HepG2 (cell line): Measurements from ENCODE around the gene CDH1. TPM values are rescaled to one million over a fixed set of nuclear protein-coding genes. Genes with fewer than 3 reads are reported as not detected.

Experiments
- ATF7 ChIP-seq, 2 experiments: fragments of 450-650 bp in 1 of 2; sonication (generic) in 1 of 2; formaldehyde crosslinking in 1 of 2; IDR thresholded peaks; 2 replicates each; pipeline versions ENCODE4 v1.4.0 to v1.6.1; 2016 to 2020; ENCODE audit warnings: antibody characterized with exemption in 1 of 2, mild to moderate bottlenecking in 1 of 2, missing genetic modification reagents in 1 of 2
- CBX5 ChIP-seq: sonication (generic); formaldehyde crosslinking; IDR thresholded peaks from 2 replicates; pipeline ENCODE4 v1.4.0; 2020; ENCODE audit warnings: missing genetic modification reagents, borderline replicate concordance
- GATA4 ChIP-seq: sonication (generic); IDR thresholded peaks from 2 replicates; pipeline ENCODE4 v1.6.1; 2016; ENCODE audit warnings: antibody characterized with exemption, low read depth, borderline replicate concordance
- GATAD2A ChIP-seq: IDR thresholded peaks from 2 replicates; pipeline ENCODE4 v1.6.1; 2016
- GMEB1 ChIP-seq: sonication (generic); formaldehyde crosslinking; IDR thresholded peaks from 2 replicates; pipeline ENCODE4 v1.5.1; 2020; ENCODE audit warnings: missing genetic modification reagents, mild to moderate bottlenecking, borderline replicate concordance
- HMGXB3 ChIP-seq: sonication (generic); formaldehyde crosslinking; IDR thresholded peaks from 2 replicates; pipeline ENCODE4 v1.4.0; 2020; ENCODE audit warnings: missing genetic modification reagents, borderline replicate concordance
- HNF1A ChIP-seq, 2 experiments: sonication (generic) in 1 of 2; formaldehyde crosslinking in 1 of 2; IDR thresholded peaks; 2 replicates each; pipeline versions ENCODE4 v1.4.0 to v1.6.1; 2016 to 2020; ENCODE audit warnings: borderline replicate concordance in 1 of 2, low read depth in 1 of 2, mild to moderate bottlenecking in 1 of 2, missing genetic modification reagents in 1 of 2
- HOXD1 ChIP-seq: sonication (generic); formaldehyde crosslinking; IDR thresholded peaks from 2 replicates; pipeline ENCODE4 v1.5.0; 2020; ENCODE audit warnings: missing genetic modification reagents
- MLLT10 ChIP-seq: sonication (generic); formaldehyde crosslinking; IDR thresholded peaks from 2 replicates; pipeline ENCODE4 v1.4.0; 2020; ENCODE audit warnings: missing genetic modification reagents
- MXD4 ChIP-seq: IDR thresholded peaks from 2 replicates; pipeline ENCODE4 v1.6.1; 2016; ENCODE audit warnings: mild to moderate bottlenecking, missing biosample characterization, missing genetic modification reagents
- REPIN1 ChIP-seq: sonication (generic); formaldehyde crosslinking; IDR thresholded peaks from 2 replicates; pipeline ENCODE4 v1.8.0; 2022; ENCODE audit warnings: missing genetic modification reagents, low read depth, mild to moderate bottlenecking, borderline replicate concordance
- SOX6 ChIP-seq, 2 experiments: fragments of 450-650 bp in 1 of 2; sonication (generic) in 1 of 2; formaldehyde crosslinking in 1 of 2; IDR thresholded peaks; 2 replicates each; pipeline versions ENCODE4 v1.4.0 to v1.6.1; 2017 to 2020; ENCODE audit warnings: antibody characterized with exemption in 1 of 2, mild to moderate bottlenecking in 1 of 2, missing genetic modification reagents in 1 of 2
- ZBTB33 ChIP-seq: sonication (generic); formaldehyde crosslinking; IDR thresholded peaks from 2 replicates; pipeline ENCODE4 v1.4.0; 2020; ENCODE audit warnings: missing genetic modification reagents
- polyA plus RNA-seq, 8 experiments: library from polyadenylated mRNA; depleted of rRNA in 3 of 8; stranded (reverse) in 7 of 8; unstranded in 1 of 8; fragments of >200 nt; fragmentation: Illumina TruSeq in 4 of 8; extraction: Trizol in 4 of 8; gene quantifications; 2 replicates each; pipeline versions ENCODE4 v1.2.1 to v1.2.3, GENCODE V29; 2011 to 2016; ENCODE audit warnings: low read depth in 4 of 8, missing spikeins in 1 of 8, mixed read lengths in 1 of 8; ENCODE audit not compliant: insufficient read depth in 1 of 8
- total RNA-seq, 5 experiments: library from RNA; depleted of rRNA; stranded (reverse); fragments of >200 nt; fragmentation: Illumina TruSeq; extraction: Trizol; gene quantifications; 2 replicates each; pipeline ENCODE4 v1.2.3, GENCODE V29; 2016; ENCODE audit warnings: low read depth in 1 of 5

Gene CDH1
- total and polyA plus RNA-seq, 2 of the 13 experiments (the other 11 are each of a cell fraction or from before 2014, with no cell fraction given), result 0.95 to 9.8 TPM

GRCh38 chr16:68790130-68790761 lies 53.2 kb downstream of the CDH1 start (continued):
- TF ChIP-seq HMGXB3 (0 out of 2 replicates have a peak, but pooled peaks have one; percentile 30), HOXD1 (CRISPR knock-in tag) (0 out of 2 replicates have a peak, but pooled peaks have one; percentile 83), GATAD2A (CRISPR knock-in tag) (peak; percentile 98), CBX5 (CRISPR knock-in tag) (peak; percentile 77; the same call in 1 of the 2 replicates), MXD4 (peak; percentile 43; the same call in 1 of the 2 replicates), GATA4 (peak; percentile 83; the same call in 1 of the 2 replicates), REPIN1 (CRISPR knock-in tag) (peak; percentile 69; the same call in 1 of the 2 replicates), ZBTB33 (CRISPR knock-in tag) (0 out of 2 replicates have a peak, but pooled peaks have one; percentile 44), MLLT10 (CRISPR knock-in tag) (no peak), ATF7 (IDR thresholded peaks at IDR 0.05) (no peak), ATF7 (CRISPR knock-in tag; IDR thresholded peaks at IDR 0.05) (no peak; the same call in 1 of the 2 replicates), GMEB1 (CRISPR knock-in tag) (peak; percentile 30; the same call in 1 of the 2 replicates), HNF1A (IDR thresholded peaks at IDR 0.05; ENCODE audit: low read depth) (peak; percentile 68; the same call in 1 of the 2 replicates), HNF1A (CRISPR knock-in tag; IDR thresholded peaks at IDR 0.05; ENCODE audit: borderline replicate concordance) (peak; percentile 79; the same call in 1 of the 2 replicates), SOX6 (IDR thresholded peaks at IDR 0.05) (no peak), SOX6 (CRISPR knock-in tag; IDR thresholded peaks at IDR 0.05) (peak; percentile 94)
